ENCODE results near the gene TENM4.

DNA sequence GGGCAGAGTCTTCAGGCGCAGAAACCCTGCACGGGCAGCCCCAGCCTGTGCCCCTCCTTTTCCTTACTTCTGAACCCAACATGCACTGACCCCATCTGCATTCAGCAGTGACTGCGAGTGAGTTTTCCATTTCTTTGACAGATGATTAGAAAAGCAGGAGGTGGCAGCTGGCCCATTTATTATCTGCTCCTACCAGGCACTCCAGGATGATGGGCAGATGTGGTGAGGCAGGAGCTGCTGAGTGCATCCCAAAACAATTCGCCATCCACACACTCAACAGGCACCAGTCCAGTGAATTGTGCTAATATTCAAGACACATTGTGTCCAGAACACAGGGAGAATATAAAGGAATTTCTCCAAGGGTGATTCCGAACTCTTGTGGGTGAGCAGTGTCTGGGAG is 208.5 kb downstream of the TENM4 start:
- TF ChIP-seq, protein P1, sequence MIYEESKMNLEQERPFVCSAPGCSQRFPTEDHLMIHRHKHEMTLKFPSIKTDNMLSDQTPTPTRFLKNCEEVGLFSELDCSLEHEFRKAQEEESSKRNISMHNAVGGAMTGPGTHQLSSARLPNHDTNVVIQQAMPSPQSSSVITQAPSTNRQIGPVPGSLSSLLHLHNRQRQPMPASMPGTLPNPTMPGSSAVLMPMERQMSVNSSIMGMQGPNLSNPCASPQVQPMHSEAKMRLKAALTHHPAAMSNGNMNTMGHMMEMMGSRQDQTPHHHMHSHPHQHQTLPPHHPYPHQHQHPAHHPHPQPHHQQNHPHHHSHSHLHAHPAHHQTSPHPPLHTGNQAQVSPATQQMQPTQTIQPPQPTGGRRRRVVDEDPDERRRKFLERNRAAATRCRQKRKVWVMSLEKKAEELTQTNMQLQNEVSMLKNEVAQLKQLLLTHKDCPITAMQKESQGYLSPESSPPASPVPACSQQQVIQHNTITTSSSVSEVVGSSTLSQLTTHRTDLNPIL (CRISPR knock-in tag; IDR thresholded peaks at IDR 0.05; ENCODE audit: low read depth): no peak
- TF ChIP-seq ISL1 (CRISPR knock-in tag; IDR thresholded peaks at IDR 0.05) (no peak), BACH2 (CRISPR knock-in tag; IDR thresholded peaks at IDR 0.05; ENCODE audit: borderline replicate concordance) (no peak), PPARA (CRISPR knock-in tag; IDR thresholded peaks at IDR 0.05; ENCODE audit: borderline replicate concordance) (no peak), OSR1 (CRISPR knock-in tag; IDR thresholded peaks at IDR 0.05) (no peak), ARNTL (CRISPR knock-in tag; IDR thresholded peaks at IDR 0.05; ENCODE audit: borderline replicate concordance, low read depth) (no peak), ZNF70 (CRISPR knock-in tag; IDR thresholded peaks at IDR 0.05) (no peak), ZFP30 (CRISPR knock-in tag; IDR thresholded peaks at IDR 0.05) (no peak), ZFP3 (CRISPR knock-in tag; IDR thresholded peaks at IDR 0.05) (no peak)
